ENCODE data around the gene KSR1. TPM values are rescaled to one million over a fixed set of nuclear protein-coding genes. Genes with fewer than 3 reads are reported as not detected.

KSR1 gene
- polyA plus RNA-seq, 1 experiment, result 28.2 TPM

- no peak for TF ChIP-seq CTCF (IDR thresholded peaks at IDR 0.05; ENCODE audit: low read depth, low read length)
- ChIA-PET CTCF (no interaction called here), POLR2A (interaction anchor here (1.2 kb wide), 1 partner anchor 25 kb away, joined by 4 read pairs; no protein-coding TSS in a partner anchor)
Measured at GRCh38 chr17:27486741-27487140, 30.5 kb downstream of the KSR1 start.

GRCh38 chr17:27488231-27488630 lies 32.0 kb downstream of the KSR1 start:
- no peak overlapping the region for H3K27ac ChIP-seq (ENCODE audit: low read depth, low read length)
- POLR2A ChIA-PET, result no interaction called here
- H3K4me3 ChIP-seq (ENCODE audit: low read depth, low read length), result no peak overlapping the region
- H3K27me3 ChIP-seq (ENCODE audit: control insufficient read depth, insufficient read depth, low read length), result no peaks in the 10 kb centered on the region
- H3K9me3 ChIP-seq (ENCODE audit: control insufficient read depth, insufficient read depth, low read length), result peaks cover 3% of the 10 kb centered on the region; the same call in 1 of the 2 replicates
- no peak for DNase-seq (ENCODE audit: low read depth, low spot score)
- CTCF ChIA-PET, result interaction anchor here (0.8 kb wide), 1 partner anchor 112 kb away, joined by 4 read pairs; no protein-coding TSS in a partner anchor
- TF ChIP-seq CTCF (IDR thresholded peaks at IDR 0.05; ENCODE audit: low read depth, low read length), result no peak

More at GRCh38 chr17:27486741-27487140, 30.5 kb downstream of the KSR1 start:
- Histone ChIP-seq H3K27ac (ENCODE audit: low read depth, low read length) (no peak overlapping the region), H3K4me3 (ENCODE audit: low read depth, low read length) (no peak overlapping the region), H3K27me3 (ENCODE audit: control insufficient read depth, insufficient read depth, low read length) (no peaks in the 10 kb centered on the region), H3K9me3 (ENCODE audit: control insufficient read depth, insufficient read depth, low read length) (peaks cover 3% of the 10 kb centered on the region; the same call in 1 of the 2 replicates)
- no peak for DNase-seq (ENCODE audit: low read depth, low spot score)

- Histone ChIP-seq H3K9me3 (ENCODE audit: control insufficient read depth, insufficient read depth, low read length) (peaks cover 3% of the 10 kb centered on the region; the same call in 1 of the 2 replicates), H3K27me3 (ENCODE audit: control insufficient read depth, insufficient read depth, low read length) (no peaks in the 10 kb centered on the region), H3K27ac (ENCODE audit: low read depth, low read length) (no peak overlapping the region), H3K4me3 (ENCODE audit: low read depth, low read length) (no peak overlapping the region)
- DNase-seq (ENCODE audit: low read depth, low spot score), result no peak
- CTCF ChIA-PET, result interaction anchor here (0.8 kb wide), 1 partner anchor 114 kb away, joined by 3 read pairs; no protein-coding TSS in a partner anchor
- TF ChIP-seq CTCF (IDR thresholded peaks at IDR 0.05; ENCODE audit: low read depth, low read length), result no peak
- POLR2A ChIA-PET, result no interaction called here
Measured at GRCh38 chr17:27489045-27489715, 32.9 kb downstream of the KSR1 start.

- no peak for TF ChIP-seq CTCF (IDR thresholded peaks at IDR 0.05; ENCODE audit: low read depth, low read length)
- Histone ChIP-seq H3K27ac (ENCODE audit: low read depth, low read length) (no peak overlapping the region), H3K27me3 (ENCODE audit: control insufficient read depth, insufficient read depth, low read length) (no peaks in the 10 kb centered on the region), H3K9me3 (ENCODE audit: control insufficient read depth, insufficient read depth, low read length) (peaks cover 3% of the 10 kb centered on the region; the same call in 1 of the 2 replicates), H3K4me3 (ENCODE audit: low read depth, low read length) (no peak overlapping the region)
- CTCF ChIA-PET, result no interaction called here
- POLR2A ChIA-PET, result no interaction called here
- DNase-seq (ENCODE audit: low read depth, low spot score), result no peak
Measured at GRCh38 chr17:27490391-27490790, 34.1 kb downstream of the KSR1 start.

- TF ChIP-seq CTCF (IDR thresholded peaks at IDR 0.05; ENCODE audit: low read depth, low read length), result no peak
- ChIA-PET POLR2A (interaction anchor here (0.7 kb wide), 1 partner anchor 197 kb away, joined by 3 read pairs; no protein-coding TSS in a partner anchor), CTCF (no interaction called here)
- DNase-seq (ENCODE audit: low read depth, low spot score), result no peak
- H3K9me3 ChIP-seq (ENCODE audit: control insufficient read depth, insufficient read depth, low read length), result peaks cover 3% of the 10 kb centered on the region; the same call in 1 of the 2 replicates
- H3K27ac ChIP-seq (ENCODE audit: low read depth, low read length), result no peak overlapping the region
- no peak overlapping the region for H3K4me3 ChIP-seq (ENCODE audit: low read depth, low read length)
- no peaks in the 10 kb centered on the region for H3K27me3 ChIP-seq (ENCODE audit: control insufficient read depth, insufficient read depth, low read length)
Measured at GRCh38 chr17:27491713-27492190, 35.5 kb downstream of the KSR1 start.

Measured in AG04450 (cell line).